GM13977 (cell line): Measurements from ENCODE around the gene AHI1.

Experiments
- DNase-seq: peaks from one replicate; pipeline ENCODE4 v3.0.0; 2012; ENCODE audit warnings: low spot score
- in situ Hi-C: fragments of 300-500 bp; cut with MboI; formaldehyde crosslinking; loops from one replicate; pipeline ENCODE4 v1.12.0; 2022; ENCODE audit warnings: low sequenced_read_pairs, low pct_unique_long_range_greater_than_20kb, mixed read lengths, inconsistent platforms; ENCODE audit not compliant: unreplicated experiment
- TF ChIP-seq, protein P1 (sequence below): IDR thresholded peaks from 2 replicates; pipeline ENCODE4 v1.5.1; 2012; ENCODE audit warnings: mild to moderate bottlenecking, control low read depth; ENCODE audit not compliant: insufficient read depth; ENCODE audit errors: extremely low read depth, missing control alignments

AHI1 gene

DNA sequence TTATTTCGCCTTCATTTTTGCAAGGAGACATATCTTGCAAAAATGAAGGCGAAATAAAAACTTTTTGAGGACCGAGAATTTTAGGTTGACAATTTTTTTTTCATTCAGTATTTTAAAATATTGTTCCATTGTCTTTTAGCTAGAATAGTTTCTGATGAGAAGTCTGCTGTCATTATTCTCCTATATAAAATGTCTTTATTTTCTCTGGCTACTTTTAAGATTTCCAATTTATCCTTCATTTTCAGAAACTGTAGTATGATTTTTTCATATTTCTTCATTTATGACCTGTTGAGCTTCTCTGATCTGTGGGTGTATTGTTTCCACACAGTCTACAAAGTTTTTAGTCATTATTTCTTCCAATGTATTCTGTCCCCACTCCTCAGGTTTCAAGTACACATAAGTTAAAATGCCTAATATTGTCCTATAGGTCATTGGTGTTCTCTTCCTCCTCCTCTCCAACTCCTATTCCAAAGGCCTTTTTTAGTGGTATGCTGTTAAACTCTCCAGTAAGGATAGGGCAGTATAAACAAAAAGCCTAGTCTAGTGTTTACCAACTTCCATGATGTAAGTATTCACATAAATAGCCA, 15.7 kb downstream of the AHI1 start:
- in situ Hi-C loops = no loop called here
- DNase-seq = no peak
- TF ChIP-seq, protein P1, sequence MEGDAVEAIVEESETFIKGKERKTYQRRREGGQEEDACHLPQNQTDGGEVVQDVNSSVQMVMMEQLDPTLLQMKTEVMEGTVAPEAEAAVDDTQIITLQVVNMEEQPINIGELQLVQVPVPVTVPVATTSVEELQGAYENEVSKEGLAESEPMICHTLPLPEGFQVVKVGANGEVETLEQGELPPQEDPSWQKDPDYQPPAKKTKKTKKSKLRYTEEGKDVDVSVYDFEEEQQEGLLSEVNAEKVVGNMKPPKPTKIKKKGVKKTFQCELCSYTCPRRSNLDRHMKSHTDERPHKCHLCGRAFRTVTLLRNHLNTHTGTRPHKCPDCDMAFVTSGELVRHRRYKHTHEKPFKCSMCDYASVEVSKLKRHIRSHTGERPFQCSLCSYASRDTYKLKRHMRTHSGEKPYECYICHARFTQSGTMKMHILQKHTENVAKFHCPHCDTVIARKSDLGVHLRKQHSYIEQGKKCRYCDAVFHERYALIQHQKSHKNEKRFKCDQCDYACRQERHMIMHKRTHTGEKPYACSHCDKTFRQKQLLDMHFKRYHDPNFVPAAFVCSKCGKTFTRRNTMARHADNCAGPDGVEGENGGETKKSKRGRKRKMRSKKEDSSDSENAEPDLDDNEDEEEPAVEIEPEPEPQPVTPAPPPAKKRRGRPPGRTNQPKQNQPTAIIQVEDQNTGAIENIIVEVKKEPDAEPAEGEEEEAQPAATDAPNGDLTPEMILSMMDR = no peak

DNA sequence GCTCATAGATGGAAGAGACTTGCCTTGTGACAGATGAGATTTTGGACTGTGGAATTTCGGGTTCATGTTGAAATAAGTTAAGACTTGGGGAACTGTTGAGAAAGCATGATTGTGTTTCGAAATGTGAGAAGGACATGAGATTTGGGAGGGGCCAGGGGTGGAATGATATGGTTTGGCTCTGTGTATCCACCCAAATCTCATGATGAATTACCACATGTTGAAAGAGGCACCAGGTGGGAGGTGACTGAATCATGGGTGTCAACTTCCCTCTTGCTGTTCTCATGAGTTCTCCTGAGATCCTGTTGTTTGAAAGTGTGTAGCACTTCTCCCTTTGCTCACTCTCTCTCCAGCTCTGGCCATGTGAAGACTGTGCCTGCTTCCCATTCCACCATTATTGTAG, 17.9 kb downstream of the AHI1 start:
- DNase-seq = no peak
- TF ChIP-seq, protein P1 = no peak
- in situ Hi-C loops = no loop called here

DNA sequence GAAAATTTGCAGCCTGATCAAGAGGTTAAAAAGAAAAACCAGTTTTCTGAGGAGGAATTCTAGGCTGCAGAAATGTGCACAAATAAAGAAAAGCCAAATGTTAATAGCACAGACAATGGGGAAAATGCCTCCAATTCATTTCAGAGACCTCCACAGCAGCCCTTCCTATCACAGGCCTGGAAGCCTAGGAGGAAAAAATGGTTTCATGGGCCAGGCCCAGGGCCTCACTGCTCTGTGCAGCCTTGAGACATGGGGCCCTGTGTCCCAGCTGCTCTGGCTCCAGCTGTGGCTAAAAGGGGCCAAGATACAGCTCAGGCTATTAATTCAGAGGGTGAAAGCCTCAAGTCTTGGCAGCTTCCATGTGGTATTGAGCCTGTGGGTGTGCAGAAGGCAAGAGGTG, 18.9 kb downstream of the AHI1 start:
- TF ChIP-seq, protein P1 = no peak
- DNase-seq = no peak
- in situ Hi-C loops = no loop called here

DNA sequence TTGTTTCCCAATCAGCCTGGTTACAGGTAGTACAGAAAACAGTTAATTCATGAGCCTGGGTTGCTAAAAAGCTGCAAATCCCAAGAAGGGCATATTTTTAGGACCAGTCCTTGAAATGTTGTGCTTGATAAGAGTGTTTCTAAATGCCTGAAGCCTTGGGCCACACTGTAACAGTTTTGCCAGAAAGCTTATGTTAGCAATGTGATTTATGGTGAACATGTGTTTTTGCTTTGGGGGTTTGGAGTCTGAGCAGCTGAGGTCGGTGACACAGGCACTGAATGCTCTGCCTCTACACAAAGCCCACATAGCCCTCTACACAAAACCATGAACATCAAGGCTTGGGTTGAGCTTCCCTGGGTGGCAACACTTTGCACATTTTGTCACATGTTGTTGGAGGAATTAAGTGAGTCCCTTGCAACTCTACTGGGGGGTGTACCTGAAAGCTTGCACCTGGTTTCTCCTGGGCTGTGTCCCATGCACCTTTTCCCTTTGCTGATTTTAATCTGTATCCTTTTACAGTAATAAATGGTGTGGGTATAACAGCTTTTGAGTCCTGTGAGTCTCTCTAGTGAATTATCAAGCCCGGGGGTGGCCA, 22.2 kb downstream of the AHI1 start:
- in situ Hi-C loops = no loop called here
- TF ChIP-seq, protein P1 = no peak
- no peak for DNase-seq

DNA sequence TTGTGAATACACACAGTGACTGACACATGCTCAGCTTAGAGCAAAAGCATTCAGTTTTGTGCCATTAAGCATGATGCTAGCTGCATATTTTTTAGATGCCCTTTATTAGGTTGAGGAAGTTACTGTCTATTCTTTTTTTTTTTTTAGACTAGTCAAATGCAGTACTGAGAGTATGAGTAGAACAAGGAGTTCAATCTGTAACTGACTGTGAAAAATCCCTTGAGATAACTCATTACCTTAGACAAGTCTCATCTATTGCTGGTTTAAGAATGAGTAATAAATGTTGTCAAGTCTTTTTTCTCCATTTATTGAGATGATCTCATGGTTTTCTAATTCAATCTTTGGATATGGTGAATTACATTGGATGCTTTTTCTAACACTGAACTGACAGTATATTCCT, 23.2 kb downstream of the AHI1 start:
- TF ChIP-seq, protein P1 = no peak
- no peak for DNase-seq
- in situ Hi-C loops = no loop called here

DNA sequence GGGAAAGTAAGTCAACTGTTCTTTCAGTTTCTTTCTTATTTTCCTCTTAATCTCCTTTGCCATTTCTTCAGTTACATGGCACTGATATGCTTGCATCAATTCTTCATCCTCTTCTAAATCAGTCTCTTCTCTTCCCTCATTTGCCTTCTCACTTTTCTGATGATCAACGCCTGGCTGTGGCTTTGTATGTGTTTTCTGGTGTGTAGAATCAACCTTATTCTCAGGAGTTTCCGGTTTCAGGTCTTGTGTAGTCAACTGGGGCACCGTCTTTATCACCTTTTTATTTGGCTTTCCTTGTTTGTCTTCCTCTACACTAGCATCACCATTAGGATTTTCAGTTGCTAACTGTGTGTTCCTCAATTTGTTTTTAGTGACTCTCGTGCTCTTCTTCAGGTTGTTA, 31.6 kb downstream of the AHI1 start:
- no peak for DNase-seq
- TF ChIP-seq, protein P1 = no peak
- in situ Hi-C loops = no loop called here
